Testis (tissue), 3 donors: Measurements from ENCODE around the gene VPS35L. TPM values are rescaled to one million over a fixed set of nuclear protein-coding genes. Genes with fewer than 3 reads are reported as not detected.

Experiments
- DNase-seq: peaks from one replicate; pipeline ENCODE4 v3.0.0-alpha.2; 2019
- H3K27ac ChIP-seq, 2 donors: fragments of 200-600 bp; sonication (generic); one replicate each; pipeline ENCODE4 v1.5.1; 2019
- H3K27me3 ChIP-seq: fragments of 200-600 bp; sonication (generic); one replicate; pipeline ENCODE4 v1.5.1; 2019
- H3K36me3 ChIP-seq: fragments of 200-600 bp; sonication (generic); one replicate; pipeline ENCODE4 v1.5.1; 2017; ENCODE audit warnings: low read depth; ENCODE audit errors: missing control alignments
- H3K4me1 ChIP-seq: fragments of 200-600 bp; sonication (generic); one replicate; pipeline ENCODE4 v1.5.1; 2019
- H3K4me3 ChIP-seq, 2 donors: fragments of 200-600 bp; sonication (generic); one replicate each; pipeline ENCODE4 v1.5.1; 2017 to 2019
- H3K9me3 ChIP-seq: fragments of 200-600 bp; sonication (generic); one replicate; pipeline ENCODE4 v1.5.1; 2017
- CTCF ChIP-seq, 3 experiments: fragments of 450-650 bp in 2 of 3; fragments of 200-600 bp in 1 of 3; sonication (generic) in 1 of 3; IDR thresholded peaks; one replicate each; pipeline ENCODE4 v1.5.1; 2016 to 2019; ENCODE audit warnings: antibody characterized with exemption in 3 of 3, mild to moderate bottlenecking in 2 of 3, moderate library complexity in 1 of 3
- POLR2A ChIP-seq: fragments of 450-650 bp; IDR thresholded peaks from one replicate; pipeline ENCODE4 v1.6.1; 2017; ENCODE audit warnings: antibody characterized with exemption, mild to moderate bottlenecking, moderate library complexity
- WGBS, 2 donors: methylation state at CpG; one replicate each; pipeline ENCODE4 v1.1.5; 2018; 5-methylcytosine and 5-hydroxymethylcytosine counted together
- intact Hi-C: fragments of 100-400 bp; cut with DNase I; formaldehyde crosslinking; loops from one replicate; pipeline ENCODE4 v1.15.1; 2023; ENCODE audit warnings: low total_unique reads
- polyA plus RNA-seq: library from polyadenylated mRNA; stranded (reverse); fragments of 350-450 nt; fragmentation: Illumina TruSeq; extraction: RNeasy Lipid Tissue Mini Kit (QIAGEN cat#74804); gene quantifications from one replicate; pipeline ENCODE4 v1.2.3, GENCODE V29; 2014; ENCODE audit warnings: low read depth, low replicate concordance; ENCODE audit not compliant: insufficient read depth
- total RNA-seq, 2 donors: library from RNA; depleted of rRNA; stranded (reverse); fragments of >200 nt; gene quantifications; one replicate each; pipeline ENCODE4 v1.2.3, GENCODE V29; 2016

Gene VPS35L
- total and polyA plus RNA-seq, 3 donors from 2014 or later: 76.1 to 88.9 (median 80.5) TPM

GRCh38 chr16:19513377-19514053, 42.0 kb upstream of the VPS35L start:
- H3K36me3 ChIP-seq: no peaks in the 10 kb centered on the region
- no peak for DNase-seq
- TF ChIP-seq CTCF (IDR thresholded peaks at IDR 0.05) (no peak), POLR2A (no peak)
- no peaks in the 10 kb centered on the region for H3K4me1 ChIP-seq
- no peak overlapping the region for H3K27ac ChIP-seq
- no peak overlapping the region for H3K4me3 ChIP-seq
- no peaks in the 10 kb centered on the region for H3K9me3 ChIP-seq
- intact Hi-C loops: no loop called here
- 85 to 88% methylated on average over 4 of the region's 4 CpGs for WGBS, 2 donors
- no peaks in the 10 kb centered on the region for H3K27me3 ChIP-seq

- Histone ChIP-seq H3K4me1 (peaks cover 7% of the 10 kb centered on the region), H3K4me3 (no peak overlapping the region), H3K27me3 (no peaks in the 10 kb centered on the region), H3K9me3 (no peaks in the 10 kb centered on the region), H3K36me3 (no peaks in the 10 kb centered on the region), H3K27ac (no peak overlapping the region)
- intact Hi-C loops: no loop called here
- TF ChIP-seq POLR2A: no peak
- TF ChIP-seq CTCF (IDR thresholded peaks at IDR 0.05): no peak
- no peak for DNase-seq
- 90 to 92% methylated on average over 2 of the region's 2 CpGs for WGBS, 2 donors
Measured at GRCh38 chr16:19515757-19516156, 39.7 kb upstream of the VPS35L start.

GRCh38 chr16:19517424-19518089, 37.9 kb upstream of the VPS35L start:
- no peak for DNase-seq
- Histone ChIP-seq H3K4me3 (no peak overlapping the region), H3K36me3 (no peaks in the 10 kb centered on the region), H3K27ac (no peak overlapping the region), H3K4me1 (peaks cover 11% of the 10 kb centered on the region), H3K27me3 (no peaks in the 10 kb centered on the region), H3K9me3 (no peaks in the 10 kb centered on the region)
- TF ChIP-seq POLR2A: no peak
- TF ChIP-seq CTCF (IDR thresholded peaks at IDR 0.05): no peak
- intact Hi-C loops: no loop called here
- 88 to 90% methylated on average over 8 of the region's 8 CpGs for WGBS, 2 donors

DNA sequence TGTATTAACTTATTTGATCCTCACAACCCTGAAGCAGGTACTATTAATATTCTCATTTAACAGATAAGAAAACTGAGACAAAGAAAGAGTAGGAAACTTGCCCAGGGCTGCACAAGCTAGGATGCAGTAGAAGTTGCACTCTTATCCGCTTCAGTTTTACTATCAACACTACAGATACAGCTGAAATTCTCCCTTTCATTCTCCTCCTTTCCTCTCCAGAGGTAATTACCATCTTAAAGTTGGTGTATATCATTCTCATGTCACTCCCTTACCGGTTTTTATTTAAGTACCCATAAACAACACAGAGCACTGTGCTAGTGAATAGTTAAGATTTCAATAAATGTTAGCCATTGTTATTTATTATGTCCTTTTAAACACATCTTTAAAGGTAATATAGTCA, 37.1 kb upstream of the VPS35L start:
- Histone ChIP-seq H3K9me3 (no peaks in the 10 kb centered on the region), H3K36me3 (no peaks in the 10 kb centered on the region), H3K4me1 (peaks cover 11% of the 10 kb centered on the region), H3K27me3 (no peaks in the 10 kb centered on the region), H3K27ac (no peak overlapping the region), H3K4me3 (no peak overlapping the region)
- intact Hi-C loops: no loop called here
- 60 to 67% methylated on average over 2 of the region's 2 CpGs for WGBS, 2 donors
- DNase-seq: no peak
- TF ChIP-seq CTCF (IDR thresholded peaks at IDR 0.05) (no peak), POLR2A (no peak)
